H9 (cell line): ENCODE data around the gene ZNF79. TPM values are rescaled to one million over a fixed set of nuclear protein-coding genes. Genes with fewer than 3 reads are reported as not detected.

Experiments used
- DNase-seq: peaks from one replicate; pipeline ENCODE4 v3.0.0-alpha.2; 2017
- H2AFZ ChIP-seq: one replicate; pipeline ENCODE4 v1.6.1; 2013; ENCODE audit warnings: mild to moderate bottlenecking, low read length, control low read depth, moderate library complexity
- H2AK5ac ChIP-seq: 2 replicates; pipeline ENCODE4 v1.6.1; 2013; ENCODE audit warnings: low read length, control low read depth, mixed read lengths; ENCODE audit not compliant: insufficient read length
- H2BK120ac ChIP-seq: one replicate; pipeline ENCODE4 v1.6.1; 2013; ENCODE audit warnings: low read depth, mild to moderate bottlenecking, low read length, control low read depth, inconsistent platforms; ENCODE audit not compliant: poor library complexity, severe bottlenecking
- H2BK12ac ChIP-seq: 2 replicates; pipeline ENCODE4 v1.6.1; 2013; ENCODE audit warnings: low read length, control low read depth, mixed read lengths, low read depth; ENCODE audit not compliant: insufficient read length
- H2BK15ac ChIP-seq: 2 replicates; pipeline ENCODE4 v1.6.1; 2013; ENCODE audit warnings: low read depth, low read length, control low read depth
- H2BK20ac ChIP-seq: one replicate; pipeline ENCODE4 v1.6.1; 2013; ENCODE audit warnings: low read depth, mild to moderate bottlenecking, low read length, control low read depth, inconsistent platforms; ENCODE audit not compliant: poor library complexity, severe bottlenecking
- H2BK5ac ChIP-seq: 2 replicates; pipeline ENCODE4 v1.6.1; 2013; ENCODE audit warnings: low read length, control low read depth, mixed read lengths; ENCODE audit not compliant: insufficient read length
- H3K14ac ChIP-seq: 2 replicates; pipeline ENCODE4 v1.6.1; 2013; ENCODE audit warnings: low read length, control low read depth; ENCODE audit not compliant: insufficient read depth
- H3K18ac ChIP-seq: 2 replicates; pipeline ENCODE4 v1.6.1; 2013; ENCODE audit warnings: low read depth, mild to moderate bottlenecking, mixed read lengths, low read length, control low read depth; ENCODE audit not compliant: insufficient read length
- H3K23ac ChIP-seq: 2 replicates; pipeline ENCODE4 v1.6.1; 2013; ENCODE audit warnings: low read length, control low read depth, mixed read lengths, low read depth; ENCODE audit not compliant: insufficient read length
- H3K23me2 ChIP-seq: 2 replicates; pipeline ENCODE4 v1.6.1; 2013; ENCODE audit warnings: low read depth, mild to moderate bottlenecking, mixed read lengths, low read length, control low read depth; ENCODE audit not compliant: insufficient read length, poor library complexity, severe bottlenecking
- H3K27ac ChIP-seq: 2 replicates; pipeline ENCODE4 v1.5.1; 2013; ENCODE audit warnings: low read length, control low read depth, mixed read lengths, low read depth; ENCODE audit not compliant: insufficient read length
- H3K27me3 ChIP-seq: 2 replicates; pipeline ENCODE4 v1.6.1; 2013; ENCODE audit warnings: low read length, control low read depth, inconsistent platforms; ENCODE audit not compliant: insufficient read depth
- H3K4ac ChIP-seq: 2 replicates; pipeline ENCODE4 v1.6.1; 2013; ENCODE audit warnings: low read depth, mild to moderate bottlenecking, control low read depth, inconsistent platforms, low read length, moderate library complexity
- H3K4me1 ChIP-seq: 2 replicates; pipeline ENCODE4 v1.6.1; 2013; ENCODE audit warnings: low read length, control low read depth, inconsistent platforms; ENCODE audit not compliant: insufficient read depth
- H3K4me2 ChIP-seq: 2 replicates; pipeline ENCODE4 v1.6.1; 2013; ENCODE audit warnings: low read length, control low read depth, mixed read lengths; ENCODE audit not compliant: insufficient read length, insufficient read depth
- H3K56ac ChIP-seq: 2 replicates; pipeline ENCODE4 v1.6.1; 2013; ENCODE audit warnings: low read depth, mild to moderate bottlenecking, mixed read lengths, low read length, control low read depth; ENCODE audit not compliant: insufficient read length
- H3K79me1 ChIP-seq: 2 replicates; pipeline ENCODE4 v1.6.1; 2013; ENCODE audit warnings: low read depth, mild to moderate bottlenecking, moderate library complexity, low read length, control low read depth, inconsistent platforms; ENCODE audit not compliant: insufficient read depth, poor library complexity, severe bottlenecking
- H3K79me2 ChIP-seq: 2 replicates; pipeline ENCODE4 v1.6.1; 2013; ENCODE audit warnings: low read length, control low read depth, inconsistent platforms; ENCODE audit not compliant: insufficient read depth
- H3K9ac ChIP-seq: 2 replicates; pipeline ENCODE4 v1.6.1; 2013; ENCODE audit warnings: low read length, control low read depth, mixed read lengths; ENCODE audit not compliant: insufficient read length; ENCODE audit errors: extremely low read depth
- H3K9me3 ChIP-seq: one replicate; pipeline ENCODE4 v1.6.1; 2013; ENCODE audit warnings: low read depth, low read length, inconsistent platforms; ENCODE audit not compliant: control insufficient read depth
- H3T11ph ChIP-seq: one replicate; pipeline ENCODE4 v1.6.1; 2013; ENCODE audit warnings: mild to moderate bottlenecking, low read length, control low read depth, inconsistent platforms
- H4K20me1 ChIP-seq: one replicate; pipeline ENCODE4 v1.6.1; 2013; ENCODE audit not compliant: control insufficient read depth, insufficient read length, insufficient read depth
- H4K5ac ChIP-seq: 2 replicates; pipeline ENCODE4 v1.6.1; 2013; ENCODE audit warnings: low read depth, mild to moderate bottlenecking, mixed read lengths, low read length, control low read depth; ENCODE audit not compliant: insufficient read length
- H4K8ac ChIP-seq: replicated peaks from 2 replicates; pipeline ENCODE4 v1.6.1; 2013; ENCODE audit warnings: low read length, control low read depth, mixed read lengths, low read depth; ENCODE audit not compliant: insufficient read length
- H4K91ac ChIP-seq: 2 replicates; pipeline ENCODE4 v1.6.1; 2013; ENCODE audit warnings: low read depth, mild to moderate bottlenecking, moderate library complexity, mixed read lengths, low read length, control low read depth; ENCODE audit not compliant: insufficient read length
- H3K27ac Mint-ChIP-seq, 3 experiments: 2 replicates in 2 of 3; 3 replicates in 1 of 3; pipeline ENCODE4 v1.8.0; 2020 to 2021; ENCODE audit warnings: mixed read lengths in 3 of 3, mild to moderate bottlenecking in 1 of 3, moderate library complexity in 1 of 3
- H3K27me3 Mint-ChIP-seq: 2 replicates; pipeline ENCODE4 v1.8.0; 2021; ENCODE audit warnings: low read depth, mild to moderate bottlenecking, moderate library complexity, mixed read lengths
- H3K36me3 Mint-ChIP-seq, 3 experiments: 2 replicates in 2 of 3; 3 replicates in 1 of 3; pipeline ENCODE4 v1.8.0; 2020 to 2021; ENCODE audit warnings: low read depth in 3 of 3, mixed read lengths in 3 of 3; ENCODE audit not compliant: insufficient read depth in 1 of 3
- H3K4me1 Mint-ChIP-seq, 2 experiments: 2 replicates each; pipeline ENCODE4 v1.8.0; 2020; ENCODE audit warnings: mixed read lengths in 2 of 2
- H3K4me3 Mint-ChIP-seq, 2 experiments: 2 replicates in 1 of 2; 3 replicates in 1 of 2; pipeline ENCODE4 v1.8.0; 2020 to 2021; ENCODE audit warnings: mild to moderate bottlenecking in 2 of 2, mixed read lengths in 2 of 2, moderate library complexity in 1 of 2
- H3K9me3 Mint-ChIP-seq, 2 experiments: 2 replicates in 1 of 2; 3 replicates in 1 of 2; pipeline ENCODE4 v1.8.0; 2020; ENCODE audit warnings: mild to moderate bottlenecking in 2 of 2, mixed read lengths in 2 of 2, moderate library complexity in 1 of 2
- WGBS: extraction: QIAGEN DNeasy Blood & Tissue Kit; methylation state at CpG from one replicate; pipeline ENCODE4 v1.1.7; 2013; ENCODE audit warnings: missing lambda C conversion rate, low lambda C conversion rate, mixed read lengths; ENCODE audit not compliant: insufficient read length; ENCODE audit errors: extremely low coverage; 5-methylcytosine and 5-hydroxymethylcytosine counted together
- total RNA-seq: library from RNA; stranded (reverse); gene quantifications from 2 replicates; pipeline ENCODE4 v1.2.1, GENCODE V29; 2021
- TF ChIP-seq, protein P1 (sequence below): fragments of 200-600 bp; sonication (generic); conservative IDR thresholded peaks from 3 replicates; pipeline ENCODE4 v1.8.0; 2021; ENCODE audit warnings: antibody characterized with exemption, mild to moderate bottlenecking

The ZNF79 gene
- total RNA-seq, 1 experiment from 2014 or later, result 11.5 TPM

DNA sequence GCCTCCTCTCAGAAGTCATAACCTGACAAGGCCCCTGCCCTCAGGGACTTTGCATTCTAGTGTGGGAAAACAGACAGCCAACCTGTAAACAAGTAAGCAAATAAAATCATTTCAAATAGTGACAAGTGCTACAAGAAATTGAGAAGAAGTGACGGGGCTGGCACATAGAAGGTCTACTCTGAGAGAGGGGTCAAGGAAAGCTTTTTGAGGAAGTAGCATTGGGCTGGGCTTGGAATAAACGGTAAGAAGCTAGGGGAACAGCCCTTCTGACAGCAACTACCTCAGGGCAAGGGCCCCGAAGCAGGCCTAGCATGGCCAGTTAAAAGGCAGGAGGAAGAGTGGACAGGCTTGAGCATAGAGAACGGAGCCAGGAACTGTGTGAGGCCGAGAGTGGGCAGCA, 32.0 kb upstream of the ZNF79 start:
- WGBS, result no CpG with 5 or more reads among the region's 5 CpGs
- H3K23me2 ChIP-seq, result peaks cover 6% of the 10 kb centered on the region
- no peaks in the 10 kb centered on the region for H3K9me3 ChIP-seq
- no peak overlapping the region for H2BK12ac ChIP-seq
- no peak overlapping the region for H3K18ac ChIP-seq
- peaks cover 11% of the 10 kb centered on the region for H3K27me3 Mint-ChIP-seq
- no peak overlapping the region for H2AFZ ChIP-seq
- no peak overlapping the region for H4K5ac ChIP-seq
- H3K4ac ChIP-seq, result no peak overlapping the region
- no peaks in the 10 kb centered on the region for H3K9me3 Mint-ChIP-seq
- no peaks in the 10 kb centered on the region for H3K27me3 ChIP-seq
- no peak for DNase-seq
- no peak overlapping the region for H3K9ac ChIP-seq
- no peak overlapping the region for H2BK15ac ChIP-seq
- no peak overlapping the region for H2BK120ac ChIP-seq
- no peak overlapping the region for H3K14ac ChIP-seq
- no peak overlapping the region for H3T11ph ChIP-seq
- H2AK5ac ChIP-seq, result no peak overlapping the region
- H3K36me3 Mint-ChIP-seq, result no peaks in the 10 kb centered on the region
- H4K8ac ChIP-seq, result no peak overlapping the region
- no peaks in the 10 kb centered on the region for H3K79me1 ChIP-seq
- TF ChIP-seq, protein P1, sequence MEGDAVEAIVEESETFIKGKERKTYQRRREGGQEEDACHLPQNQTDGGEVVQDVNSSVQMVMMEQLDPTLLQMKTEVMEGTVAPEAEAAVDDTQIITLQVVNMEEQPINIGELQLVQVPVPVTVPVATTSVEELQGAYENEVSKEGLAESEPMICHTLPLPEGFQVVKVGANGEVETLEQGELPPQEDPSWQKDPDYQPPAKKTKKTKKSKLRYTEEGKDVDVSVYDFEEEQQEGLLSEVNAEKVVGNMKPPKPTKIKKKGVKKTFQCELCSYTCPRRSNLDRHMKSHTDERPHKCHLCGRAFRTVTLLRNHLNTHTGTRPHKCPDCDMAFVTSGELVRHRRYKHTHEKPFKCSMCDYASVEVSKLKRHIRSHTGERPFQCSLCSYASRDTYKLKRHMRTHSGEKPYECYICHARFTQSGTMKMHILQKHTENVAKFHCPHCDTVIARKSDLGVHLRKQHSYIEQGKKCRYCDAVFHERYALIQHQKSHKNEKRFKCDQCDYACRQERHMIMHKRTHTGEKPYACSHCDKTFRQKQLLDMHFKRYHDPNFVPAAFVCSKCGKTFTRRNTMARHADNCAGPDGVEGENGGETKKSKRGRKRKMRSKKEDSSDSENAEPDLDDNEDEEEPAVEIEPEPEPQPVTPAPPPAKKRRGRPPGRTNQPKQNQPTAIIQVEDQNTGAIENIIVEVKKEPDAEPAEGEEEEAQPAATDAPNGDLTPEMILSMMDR, result no peak
- no peaks in the 10 kb centered on the region for H3K79me2 ChIP-seq
- no peak overlapping the region for H3K27ac ChIP-seq
- H4K91ac ChIP-seq, result no peak overlapping the region
- H2BK5ac ChIP-seq, result no peak overlapping the region
- H3K23ac ChIP-seq, result no peak overlapping the region
- H3K4me2 ChIP-seq, result no peak overlapping the region
- no peaks in the 10 kb centered on the region for H4K20me1 ChIP-seq
- H3K27ac Mint-ChIP-seq, result peak overlapping the region in 1 of 3 experiments; percentile 68; a peak in 1 of 7 replicates
- H3K4me3 Mint-ChIP-seq, result no peak overlapping the region; a peak in 1 of 5 replicates
- peaks cover 25 to 32% of the 10 kb centered on the region in 2 experiments for H3K4me1 Mint-ChIP-seq
- no peak overlapping the region for H2BK20ac ChIP-seq
- H3K56ac ChIP-seq, result no peak overlapping the region
- H3K4me1 ChIP-seq, result no peaks in the 10 kb centered on the region; the same call in 1 of the 2 replicates
